Epithelial cell of proximal tubule (primary cell): ENCODE data around the gene NCAPG2. TPM values are rescaled to one million over a fixed set of nuclear protein-coding genes. Genes with fewer than 3 reads are reported as not detected.

ENCODE experiments used
- DNase-seq: peaks from one replicate; pipeline ENCODE4 v3.0.0-alpha.2; 2011; ENCODE audit warnings: low read depth
- H3K4me3 ChIP-seq: 2 replicates; pipeline ENCODE4 v1.5.1; 2011; ENCODE audit warnings: low read depth, mild to moderate bottlenecking, low read length
- CTCF ChIP-seq: conservative IDR thresholded peaks from 2 replicates; pipeline ENCODE4 v1.5.1; 2012; ENCODE audit warnings: low read depth, mild to moderate bottlenecking, low read length
- total RNA-seq: library from RNA; depleted of rRNA; stranded (reverse); fragments of >200 nt; gene quantifications from 2 replicates; pipeline ENCODE4 v1.2.3, GENCODE V29; 2015

The NCAPG2 gene
- total RNA-seq, 1 donor from 2014 or later = 30.1 TPM

GRCh38 chr7:158611541-158611940, 93.1 kb downstream of the NCAPG2 start:
- H3K4me3 ChIP-seq = no peak overlapping the region
- DNase-seq = no peak
- TF ChIP-seq CTCF = no peak

GRCh38 chr7:158609313-158609974, 95.2 kb downstream of the NCAPG2 start:
- H3K4me3 ChIP-seq = no peak overlapping the region
- no peak for TF ChIP-seq CTCF
- DNase-seq = no peak

- DNase-seq = no peak
Observed at GRCh38 chr7:158607563-158607962, 97.0 kb downstream of the NCAPG2 start.

GRCh38 chr7:158606671-158607424, 97.8 kb downstream of the NCAPG2 start:
- DNase-seq = no peak
- no peak for TF ChIP-seq CTCF
- no peak overlapping the region for H3K4me3 ChIP-seq

More at GRCh38 chr7:158607563-158607962, 97.0 kb downstream of the NCAPG2 start:
- TF ChIP-seq CTCF = no peak
- H3K4me3 ChIP-seq = no peak overlapping the region

GRCh38 chr7:158606129-158606528, 98.5 kb downstream of the NCAPG2 start:
- H3K4me3 ChIP-seq = no peak overlapping the region
- TF ChIP-seq CTCF = no peak
- no peak for DNase-seq

GRCh38 chr7:158603773-158604755, 100.5 kb downstream of the NCAPG2 start:
- no peak for DNase-seq
- no peak overlapping the region for H3K4me3 ChIP-seq
- no peak for TF ChIP-seq CTCF
